Pulmonary artery endothelial cell (primary cell): ENCODE data around the gene MIOX. TPM values are rescaled to one million over a fixed set of nuclear protein-coding genes. Genes with fewer than 3 reads are reported as not detected.

Experiments
- DNase-seq: peaks from one replicate; pipeline ENCODE4 v3.0.0-alpha.2; 2011; ENCODE audit warnings: low read depth, low spot score
- total RNA-seq: library from RNA; depleted of rRNA; stranded (reverse); fragments of >200 nt; gene quantifications from 2 replicates; pipeline ENCODE4 v1.2.3, GENCODE V29; 2014

MIOX gene
- total RNA-seq, 1 donor from 2014 or later, result not detected

GRCh38 chr22:50454556-50455075 is 32.0 kb upstream of the MIOX start:
- no peak for DNase-seq

GRCh38 chr22:50455201-50455600 is 31.5 kb upstream of the MIOX start:
- DNase-seq, result no peak

- no peak for DNase-seq
Observed at GRCh38 chr22:50456026-50456425, 30.6 kb upstream of the MIOX start.

GRCh38 chr22:50456466-50457234 is 30.0 kb upstream of the MIOX start:
- no peak for DNase-seq

- no peak for DNase-seq
Observed at GRCh38 chr22:50459016-50459415, 27.6 kb upstream of the MIOX start.

GRCh38 chr22:50459496-50460140 is 27.0 kb upstream of the MIOX start:
- DNase-seq, result no peak

GRCh38 chr22:50460938-50461337 is 25.7 kb upstream of the MIOX start:
- no peak for DNase-seq

- no peak for DNase-seq
Observed at GRCh38 chr22:50461536-50461935, 25.1 kb upstream of the MIOX start.

- DNase-seq, result no peak
Observed at GRCh38 chr22:50461979-50462540, 24.6 kb upstream of the MIOX start.

- DNase-seq, result no peak
Observed at GRCh38 chr22:50463188-50463900, 23.3 kb upstream of the MIOX start.

GRCh38 chr22:50464451-50464850 is 22.2 kb upstream of the MIOX start:
- DNase-seq, result no peak

- DNase-seq, result no peak
Observed at GRCh38 chr22:50465066-50465930, 21.4 kb upstream of the MIOX start.

GRCh38 chr22:50467341-50467740 is 19.3 kb upstream of the MIOX start:
- DNase-seq, result no peak

- no peak for DNase-seq
Observed at GRCh38 chr22:50467773-50468440, 18.8 kb upstream of the MIOX start.

- no peak for DNase-seq
Observed at GRCh38 chr22:50468626-50469025, 18.0 kb upstream of the MIOX start.

- no peak for DNase-seq
Observed at GRCh38 chr22:50469377-50470305, 17.0 kb upstream of the MIOX start.

GRCh38 chr22:50470491-50470890 is 16.2 kb upstream of the MIOX start:
- no peak for DNase-seq

- DNase-seq, result no peak
Observed at GRCh38 chr22:50471197-50471847, 15.3 kb upstream of the MIOX start.

- no peak for DNase-seq
Observed at GRCh38 chr22:50471962-50472361, 14.7 kb upstream of the MIOX start.
